ENCODE measurements around the gene MALRD1. TPM values are rescaled to one million over a fixed set of nuclear protein-coding genes. Genes with fewer than 3 reads are reported as not detected.

Gene MALRD1
- polyA plus RNA-seq, result 1.6 and 4.6 TPM in 2 replicates

GRCh38 chr10:19048489-19048888, at the start of gene MALRD1:
MALRD1 (plus strand) TSS chr10:19048801; CDS start chr10:19048939, 138 bp downstream.

